K562 (cell line): ENCODE measurements around the gene PIP5K1B. TPM values are rescaled to one million over a fixed set of nuclear protein-coding genes. Genes with fewer than 3 reads are reported as not detected.

Experiments
- ATAC-seq: fragments of 200-7000 bp; cut with Tn5 transposase; 3 replicates; pipeline ENCODE4 v1.9.1; 2020; ENCODE audit warnings: moderate library complexity
- BruUV-seq: library from RNA; stranded (reverse); fragments of 400-500 nt; replicated peaks from 2 replicates; lab custom pipeline; 2021; lab: Mats Ljungman, UMichigan
- CTCF ChIA-PET: fragments of 300-600 bp; formaldehyde crosslinking; extraction: SDS; loops from one replicate; lab custom pipeline; 2021; ENCODE audit warnings: low intra/inter-chr PET ratio; lab: Yijun Ruan, JAX
- POLR2A ChIA-PET: fragments of 300-600, 350-650 bp; sonication (Branson Sonifier 250); formaldehyde crosslinking; extraction: SDS; loops from one replicate; lab custom pipeline; 2021; ENCODE audit warnings: antibody characterized with exemption, inconsistent platforms; lab: Yijun Ruan, JAX
- DNase-seq, 4 experiments: peaks; one replicate each; pipeline versions ENCODE4 v3.0.0 to v3.0.0-alpha.2; 2011 to 2018; ENCODE audit warnings: low spot score in 3 of 4, mixed read lengths in 3 of 4; ENCODE audit errors: extremely low read depth in 1 of 4
- FAIRE-seq: peaks from 2 replicates; lab custom pipeline; 2011; peaks lifted over from hg19 to GRCh38; lab: Jason Lieb, UNC
- H2AFZ ChIP-seq: 2 replicates; pipeline ENCODE4 v1.6.0; 2011; ENCODE audit warnings: low read depth, low read length, control low read depth, inconsistent platforms
- H3K27ac ChIP-seq: fragments of 200-600 bp; 3 replicates; pipeline ENCODE4 v1.8.0; 2011; ENCODE audit warnings: low read depth, mild to moderate bottlenecking, control low read depth, inconsistent platforms, low read length, moderate library complexity, mixed read lengths; ENCODE audit errors: extremely low read depth
- H3K27me3 ChIP-seq, 2 experiments: fragments of 300-600 bp in 1 of 2; 2 replicates in 1 of 2; 3 replicates in 1 of 2; pipeline versions ENCODE4 v1.6.0 to v1.8.0; 2011; ENCODE audit warnings: inconsistent platforms in 2 of 2, low read length in 2 of 2, mild to moderate bottlenecking in 1 of 2, mixed read lengths in 1 of 2, moderate library complexity in 1 of 2; ENCODE audit not compliant: control insufficient read depth in 2 of 2, insufficient read depth in 2 of 2
- H3K36me3 ChIP-seq: fragments of 300-600 bp; 3 replicates; pipeline ENCODE4 v1.8.0; 2011; ENCODE audit warnings: mild to moderate bottlenecking, low read length, inconsistent platforms; ENCODE audit not compliant: control insufficient read depth, insufficient read depth
- H3K4me1 ChIP-seq, 2 experiments: fragments of 200-600 bp in 1 of 2; replicated peaks in 1 of 2; 2 replicates in 1 of 2; 3 replicates in 1 of 2; pipeline versions ENCODE4 v1.5.1 to v1.8.0; 2011; ENCODE audit warnings: inconsistent platforms in 2 of 2, low read length in 2 of 2, mild to moderate bottlenecking in 1 of 2, mixed read lengths in 1 of 2, moderate library complexity in 1 of 2; ENCODE audit not compliant: control insufficient read depth in 2 of 2, insufficient read depth in 2 of 2
- H3K4me2 ChIP-seq: 2 replicates; pipeline ENCODE4 v1.6.1; 2011; ENCODE audit warnings: low read length, control low read depth, inconsistent platforms, mixed read lengths; ENCODE audit not compliant: insufficient read depth
- H3K4me3 ChIP-seq: fragments of 200-600 bp; sonication (generic), shearing (Covaris generic); 2 replicates; pipeline ENCODE4 v1.5.1; 2016; ENCODE audit warnings: control low read depth, inconsistent platforms
- H3K79me2 ChIP-seq: fragments of 200-600 bp; 3 replicates; pipeline ENCODE4 v1.8.0; 2011; ENCODE audit warnings: low read length, inconsistent platforms; ENCODE audit not compliant: control insufficient read depth, insufficient read depth
- H3K9ac ChIP-seq, 2 experiments: 2 replicates each; pipeline versions ENCODE4 v1.6.0 to v1.6.1; 2011; ENCODE audit warnings: low read depth in 2 of 2, low read length in 2 of 2, control low read depth in 1 of 2, inconsistent platforms in 1 of 2, mild to moderate bottlenecking in 1 of 2, mixed read lengths in 1 of 2; ENCODE audit not compliant: insufficient read depth in 1 of 2
- H3K9me1 ChIP-seq: one replicate; pipeline ENCODE4 v1.6.0; 2011; ENCODE audit warnings: inconsistent platforms, mild to moderate bottlenecking, low read length, moderate library complexity; ENCODE audit not compliant: control insufficient read depth, insufficient read depth
- H3K9me3 ChIP-seq: replicated peaks from 2 replicates; pipeline ENCODE4 v1.5.1; 2011; ENCODE audit warnings: low read depth, low read length, inconsistent platforms; ENCODE audit not compliant: control insufficient read depth, insufficient read depth
- H4K20me1 ChIP-seq: replicated peaks from 2 replicates; pipeline ENCODE4 v1.6.1; 2011; ENCODE audit warnings: low read length, inconsistent platforms, mixed read lengths; ENCODE audit not compliant: control insufficient read depth, insufficient read depth
- ARID1B ChIP-seq: fragments of 450-650 bp; IDR thresholded peaks from 2 replicates; pipeline ENCODE4 v1.6.1; 2016; ENCODE audit warnings: antibody characterized with exemption, mild to moderate bottlenecking, inconsistent platforms
- CBFA2T3 ChIP-seq: fragments of 450-650 bp; IDR thresholded peaks from 2 replicates; pipeline ENCODE4 v1.6.1; 2017
- DDX20 ChIP-seq: fragments of 450-650 bp; IDR thresholded peaks from 2 replicates; pipeline ENCODE4 v1.6.1; 2016; ENCODE audit warnings: missing genetic modification characterization, low read depth, mild to moderate bottlenecking, missing compliant biosample characterization, moderate library complexity
- ETV5 ChIP-seq: sonication (generic); formaldehyde crosslinking; IDR thresholded peaks from 2 replicates; pipeline ENCODE4 v1.4.0; 2020; ENCODE audit warnings: low read depth, mild to moderate bottlenecking, missing genetic modification reagents
- MEIS2 ChIP-seq: fragments of 450-650 bp; IDR thresholded peaks from 2 replicates; pipeline ENCODE4 v1.6.1; 2014; ENCODE audit warnings: mild to moderate bottlenecking; ENCODE audit not compliant: partially characterized antibody
- SPI1 ChIP-seq: IDR thresholded peaks from 2 replicates; pipeline ENCODE4 v1.6.1; 2011; ENCODE audit warnings: low read depth, low read length, control low read depth, borderline replicate concordance
- TCF3 ChIP-seq: sonication (generic); formaldehyde crosslinking; IDR thresholded peaks from 2 replicates; pipeline ENCODE4 v1.4.0; 2020; ENCODE audit warnings: mild to moderate bottlenecking, missing genetic modification reagents
- TCF7 ChIP-seq: sonication (generic); IDR thresholded peaks from 2 replicates; pipeline ENCODE4 v1.6.1; 2016; ENCODE audit warnings: antibody characterized with exemption, borderline replicate concordance
- WGBS: fragments of 100-300 bp; shearing (Covaris generic); methylation state at CpG from one replicate; pipeline ENCODE4 v1.1.6; 2016; ENCODE audit warnings: low coverage, mixed read lengths; ENCODE audit not compliant: insufficient coverage; ENCODE audit errors: missing lambda C conversion rate; 5-methylcytosine and 5-hydroxymethylcytosine counted together
- in situ Hi-C: fragments of 300-500 bp; cut with MboI; formaldehyde crosslinking; loops from 4 replicates; pipeline ENCODE4 v1.15.0; 2018; ENCODE audit warnings: inconsistent platforms, mixed read lengths
- intact Hi-C: fragments of 100-400 bp; cut with micrococcal nuclease; formaldehyde crosslinking; loops from 2 replicates; pipeline ENCODE4 v1.14.2; 2022
- polyA plus RNA-seq, 8 experiments: library from polyadenylated mRNA; depleted of rRNA in 4 of 8; stranded (reverse) in 5 of 8; unstranded in 3 of 8; fragments of >200 nt; fragmentation: Nextera tagmentation in 2 of 8; fragmentation: Illumina TruSeq in 1 of 8; extraction: Ambion mirVana in 2 of 8; extraction: Trizol in 1 of 8; gene quantifications; 2 replicates each; pipeline versions ENCODE4 v1.2.1 to v1.2.3, GENCODE V29; 2011 to 2014; ENCODE audit warnings: inconsistent platforms in 1 of 8, missing spikeins in 1 of 8
- total RNA-seq, 7 experiments: library from RNA; depleted of rRNA in 6 of 7; stranded (reverse); fragments of >200 nt in 6 of 7; fragmentation: Illumina TruSeq in 2 of 7; extraction: Trizol in 2 of 7; gene quantifications; 2 replicates each; pipeline versions ENCODE4 v1.2.1 to v1.2.3, GENCODE V29; 2011 to 2021; ENCODE audit warnings: low replicate concordance in 1 of 7
- TF ChIP-seq, protein P1 (sequence below): fragments of 450-650 bp; IDR thresholded peaks from 2 replicates; pipeline ENCODE4 v1.6.1; 2017; ENCODE audit warnings: antibody characterized with exemption, mild to moderate bottlenecking
- TF ChIP-seq, protein P2 (sequence below), 3 experiments: IDR thresholded peaks in 2 of 3; conservative IDR thresholded peaks in 1 of 3; 2 replicates each; pipeline ENCODE4 v1.5.1; 2011 to 2012; ENCODE audit warnings: low read length in 3 of 3, mild to moderate bottlenecking in 3 of 3, control low read depth in 2 of 3, improper control_type of control experiment in 1 of 3, inconsistent platforms in 1 of 3, low read depth in 1 of 3, mixed read lengths in 1 of 3, moderate library complexity in 1 of 3; ENCODE audit not compliant: insufficient read depth in 2 of 3

Gene PIP5K1B
- total and polyA plus RNA-seq, 9 of the 15 experiments (the other 6 are each of a cell fraction or from before 2014, with no cell fraction given): 3.1 to 12.9 (median 7.4) TPM

DNA sequence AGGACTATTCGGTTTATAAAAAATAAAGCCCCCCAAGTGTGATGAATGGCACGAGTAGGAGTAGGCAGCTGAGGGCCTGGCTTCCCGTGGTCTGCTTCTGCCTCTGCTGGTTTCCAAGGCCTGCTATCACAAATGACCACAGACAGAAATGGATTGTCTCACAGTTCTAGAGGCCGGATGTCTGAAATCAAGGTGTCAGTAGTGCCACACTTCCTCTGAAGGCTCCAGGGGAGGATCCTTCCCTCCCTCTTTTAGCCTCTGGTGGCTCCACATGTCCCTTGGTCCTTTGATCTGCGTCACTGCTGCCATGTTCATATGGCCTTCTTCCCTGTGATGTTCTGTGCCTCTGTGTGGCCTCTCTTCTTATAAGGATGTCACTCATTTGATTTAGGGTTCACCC is 293.8 kb downstream of the PIP5K1B start:
- intact Hi-C loops: loop anchor here (1.0 to 5.0 kb wide), 8 partner anchors 20 to 415 kb away; a partner anchor contains a TSS
- no peak overlapping the region for H3K4me3 ChIP-seq
- POLR2A ChIA-PET: no interaction called here
- H3K9me3 ChIP-seq: no peaks in the 10 kb centered on the region
- no peaks in the 10 kb centered on the region for H3K27me3 ChIP-seq
- ATAC-seq: peak; percentile 83
- H3K4me1 ChIP-seq: peaks cover 5 to 16% of the 10 kb centered on the region in 2 experiments; a peak in 4 of 5 replicates
- 19% methylated on average over 5 of the region's 5 CpGs for WGBS
- DNase-seq: peak in 2 of 4 experiments; percentile 36 to 70
- in situ Hi-C loops: no loop called here
- H4K20me1 ChIP-seq: no peaks in the 10 kb centered on the region
- H2AFZ ChIP-seq: peak overlapping the region; percentile 64
- H3K4me2 ChIP-seq: no peak overlapping the region
- BruUV-seq: no TSS peak
- H3K36me3 ChIP-seq: no peaks in the 10 kb centered on the region; the same call in 2 of the 3 replicates
- no peaks in the 10 kb centered on the region for H3K79me2 ChIP-seq
- H3K27ac ChIP-seq: peak overlapping the region; percentile 48
- FAIRE-seq: peak; percentile 62
- H3K9ac ChIP-seq: peak overlapping the region; percentile 5 to 56; a peak in 1 of 4 replicates
- no peaks in the 10 kb centered on the region for H3K9me1 ChIP-seq
- CTCF ChIA-PET: interaction anchor here (0.6 to 2.8 kb wide), 3 partner anchors 194 to 417 kb away, joined by 3 to 27 read pairs (median 3); no protein-coding TSS in a partner anchor
- TF ChIP-seq ETV5 (peak; percentile 64; the same call in 1 of the 2 replicates), SPI1 (peak; percentile 16; the same call in 1 of the 2 replicates), ARID1B (no peak), DDX20 (tag) (no peak), TCF3 (CRISPR knock-in tag) (peak; percentile 31; the same call in 1 of the 2 replicates), CBFA2T3 (0 out of 2 replicates have a peak, but pooled peaks have one; percentile 9), TCF7 (no peak), MEIS2 (peak; percentile 50)
- TF ChIP-seq, protein P1, sequence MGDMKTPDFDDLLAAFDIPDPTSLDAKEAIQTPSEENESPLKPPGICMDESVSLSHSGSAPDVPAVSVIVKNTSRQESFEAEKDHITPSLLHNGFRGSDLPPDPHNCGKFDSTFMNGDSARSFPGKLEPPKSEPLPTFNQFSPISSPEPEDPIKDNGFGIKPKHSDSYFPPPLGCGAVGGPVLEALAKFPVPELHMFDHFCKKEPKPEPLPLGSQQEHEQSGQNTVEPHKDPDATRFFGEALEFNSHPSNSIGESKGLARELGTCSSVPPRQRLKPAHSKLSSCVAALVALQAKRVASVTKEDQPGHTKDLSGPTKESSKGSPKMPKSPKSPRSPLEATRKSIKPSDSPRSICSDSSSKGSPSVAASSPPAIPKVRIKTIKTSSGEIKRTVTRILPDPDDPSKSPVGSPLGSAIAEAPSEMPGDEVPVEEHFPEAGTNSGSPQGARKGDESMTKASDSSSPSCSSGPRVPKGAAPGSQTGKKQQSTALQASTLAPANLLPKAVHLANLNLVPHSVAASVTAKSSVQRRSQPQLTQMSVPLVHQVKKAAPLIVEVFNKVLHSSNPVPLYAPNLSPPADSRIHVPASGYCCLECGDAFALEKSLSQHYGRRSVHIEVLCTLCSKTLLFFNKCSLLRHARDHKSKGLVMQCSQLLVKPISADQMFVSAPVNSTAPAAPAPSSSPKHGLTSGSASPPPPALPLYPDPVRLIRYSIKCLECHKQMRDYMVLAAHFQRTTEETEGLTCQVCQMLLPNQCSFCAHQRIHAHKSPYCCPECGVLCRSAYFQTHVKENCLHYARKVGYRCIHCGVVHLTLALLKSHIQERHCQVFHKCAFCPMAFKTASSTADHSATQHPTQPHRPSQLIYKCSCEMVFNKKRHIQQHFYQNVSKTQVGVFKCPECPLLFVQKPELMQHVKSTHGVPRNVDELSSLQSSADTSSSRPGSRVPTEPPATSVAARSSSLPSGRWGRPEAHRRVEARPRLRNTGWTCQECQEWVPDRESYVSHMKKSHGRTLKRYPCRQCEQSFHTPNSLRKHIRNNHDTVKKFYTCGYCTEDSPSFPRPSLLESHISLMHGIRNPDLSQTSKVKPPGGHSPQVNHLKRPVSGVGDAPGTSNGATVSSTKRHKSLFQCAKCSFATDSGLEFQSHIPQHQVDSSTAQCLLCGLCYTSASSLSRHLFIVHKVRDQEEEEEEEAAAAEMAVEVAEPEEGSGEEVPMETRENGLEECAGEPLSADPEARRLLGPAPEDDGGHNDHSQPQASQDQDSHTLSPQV: peak; percentile 32; the same call in 1 of the 2 replicates
- TF ChIP-seq, protein P2, sequence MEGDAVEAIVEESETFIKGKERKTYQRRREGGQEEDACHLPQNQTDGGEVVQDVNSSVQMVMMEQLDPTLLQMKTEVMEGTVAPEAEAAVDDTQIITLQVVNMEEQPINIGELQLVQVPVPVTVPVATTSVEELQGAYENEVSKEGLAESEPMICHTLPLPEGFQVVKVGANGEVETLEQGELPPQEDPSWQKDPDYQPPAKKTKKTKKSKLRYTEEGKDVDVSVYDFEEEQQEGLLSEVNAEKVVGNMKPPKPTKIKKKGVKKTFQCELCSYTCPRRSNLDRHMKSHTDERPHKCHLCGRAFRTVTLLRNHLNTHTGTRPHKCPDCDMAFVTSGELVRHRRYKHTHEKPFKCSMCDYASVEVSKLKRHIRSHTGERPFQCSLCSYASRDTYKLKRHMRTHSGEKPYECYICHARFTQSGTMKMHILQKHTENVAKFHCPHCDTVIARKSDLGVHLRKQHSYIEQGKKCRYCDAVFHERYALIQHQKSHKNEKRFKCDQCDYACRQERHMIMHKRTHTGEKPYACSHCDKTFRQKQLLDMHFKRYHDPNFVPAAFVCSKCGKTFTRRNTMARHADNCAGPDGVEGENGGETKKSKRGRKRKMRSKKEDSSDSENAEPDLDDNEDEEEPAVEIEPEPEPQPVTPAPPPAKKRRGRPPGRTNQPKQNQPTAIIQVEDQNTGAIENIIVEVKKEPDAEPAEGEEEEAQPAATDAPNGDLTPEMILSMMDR (IDR thresholded peaks at IDR 0.05 in 2 of 3, conservative IDR thresholded peaks at IDR 0.05 in 1 of 3; ENCODE audit: insufficient read depth in 2 of 3, low read depth in 1 of 3, low read length in 3 of 3): peak in 2 of 3 experiments; percentile 27 to 29; a peak in 1 of 6 replicates
